CD14-positive monocyte (primary cell): ENCODE results near the gene BSND. TPM values are rescaled to one million over a fixed set of nuclear protein-coding genes. Genes with fewer than 3 reads are reported as not detected.

ENCODE experiments used
- DNase-seq, 3 donors: peaks; one replicate each; pipeline ENCODE4 v3.0.0-alpha.2; 2011 to 2022
- H2AFZ ChIP-seq: 2 replicates; pipeline ENCODE4 v1.6.0; 2012; ENCODE audit warnings: mild to moderate bottlenecking, low read depth, low read length, inconsistent platforms; ENCODE audit not compliant: insufficient read depth, poor library complexity, severe bottlenecking
- H3K27ac ChIP-seq, 2 donors: 1 replicate in 1 of 2; 2 replicates in 1 of 2; pipeline ENCODE4 v1.5.1; 2012 to 2013; ENCODE audit warnings: low read length in 2 of 2, control low read depth in 1 of 2, inconsistent platforms in 1 of 2, low read depth in 1 of 2, mild to moderate bottlenecking in 1 of 2
- H3K27me3 ChIP-seq, 2 donors: one replicate each; pipeline versions ENCODE4 v1.6.0 to v1.6.1; 2011 to 2013; ENCODE audit warnings: low read length in 2 of 2; ENCODE audit not compliant: control insufficient read depth in 2 of 2, insufficient read depth in 2 of 2
- H3K36me3 ChIP-seq, 2 donors: replicated peaks in 1 of 2; 1 replicate in 1 of 2; 2 replicates in 1 of 2; pipeline versions ENCODE4 v1.5.1 to v1.6.1; 2012 to 2013; ENCODE audit warnings: low read length in 2 of 2, control low read depth in 1 of 2, inconsistent platforms in 1 of 2, mild to moderate bottlenecking in 1 of 2; ENCODE audit not compliant: insufficient read depth in 2 of 2, control insufficient read depth in 1 of 2
- H3K4me1 ChIP-seq, 2 donors: 1 replicate in 1 of 2; 2 replicates in 1 of 2; pipeline versions ENCODE4 v1.5.1 to v1.6.1; 2012 to 2013; ENCODE audit warnings: low read length in 2 of 2, control low read depth in 1 of 2, inconsistent platforms in 1 of 2, mild to moderate bottlenecking in 1 of 2, moderate library complexity in 1 of 2; ENCODE audit not compliant: insufficient read depth in 2 of 2, control insufficient read depth in 1 of 2
- H3K4me2 ChIP-seq: replicated peaks from 2 replicates; pipeline ENCODE3; 2012; ENCODE audit warnings: low read length, moderate library complexity, mild to moderate bottlenecking; ENCODE audit not compliant: poor library complexity, severe bottlenecking; ENCODE audit errors: extremely low read depth
- H3K4me3 ChIP-seq, 3 experiments: fragments of 200-600 bp in 1 of 3; sonication (generic) in 1 of 3; replicated peaks in 1 of 3; 1 replicate in 2 of 3; 2 replicates in 1 of 3; pipeline ENCODE4 v1.5.1; 2011 to 2013; ENCODE audit warnings: low read length in 3 of 3, mild to moderate bottlenecking in 3 of 3, control low read depth in 2 of 3, low read depth in 2 of 3, inconsistent platforms in 1 of 3, moderate library complexity in 1 of 3
- H3K79me2 ChIP-seq: 2 replicates; pipeline ENCODE4 v1.6.0; 2012; ENCODE audit warnings: mild to moderate bottlenecking, control low read depth, inconsistent platforms, low read length, moderate library complexity; ENCODE audit not compliant: insufficient read depth
- H3K9ac ChIP-seq: 2 replicates; pipeline ENCODE4 v1.6.0; 2017; ENCODE audit warnings: low read length, mild to moderate bottlenecking; ENCODE audit not compliant: insufficient read depth, poor library complexity, severe bottlenecking
- H3K9me3 ChIP-seq, 2 donors: replicated peaks in 1 of 2; 1 replicate in 1 of 2; 2 replicates in 1 of 2; pipeline versions ENCODE4 v1.5.1 to v1.6.1; 2012 to 2013; ENCODE audit warnings: low read length in 2 of 2, control low read depth in 1 of 2; ENCODE audit not compliant: control insufficient read depth in 1 of 2, insufficient read depth in 1 of 2
- H4K20me1 ChIP-seq: 2 replicates; pipeline ENCODE4 v1.6.0; 2012; ENCODE audit warnings: mild to moderate bottlenecking, low read length, control low read depth, moderate library complexity; ENCODE audit not compliant: insufficient read depth
- H3K27ac Mint-ChIP-seq, 7 donors: one replicate each; pipeline ENCODE4 v1.8.0; 2020; ENCODE audit warnings: mild to moderate bottlenecking in 7 of 7, mixed read lengths in 7 of 7, moderate library complexity in 6 of 7, inconsistent platforms in 2 of 7
- H3K27me3 Mint-ChIP-seq, 3 donors: one replicate each; pipeline ENCODE4 v1.8.0; 2021 to 2022; ENCODE audit warnings: low read depth in 3 of 3, mild to moderate bottlenecking in 3 of 3, mixed read lengths in 3 of 3, moderate library complexity in 3 of 3, inconsistent platforms in 1 of 3
- H3K36me3 Mint-ChIP-seq, 2 donors: one replicate each; pipeline ENCODE4 v1.8.0; 2020; ENCODE audit warnings: mixed read lengths in 2 of 2, inconsistent platforms in 1 of 2, mild to moderate bottlenecking in 1 of 2
- H3K4me1 Mint-ChIP-seq: one replicate; pipeline ENCODE4 v1.8.0; 2020; ENCODE audit warnings: mild to moderate bottlenecking, mixed read lengths
- H3K4me3 Mint-ChIP-seq, 2 donors: one replicate each; pipeline ENCODE4 v1.8.0; 2020; ENCODE audit warnings: mild to moderate bottlenecking in 2 of 2, mixed read lengths in 2 of 2, moderate library complexity in 1 of 2
- H3K9me3 Mint-ChIP-seq, 7 donors: one replicate each; pipeline ENCODE4 v1.8.0; 2020 to 2022; ENCODE audit warnings: mixed read lengths in 7 of 7, mild to moderate bottlenecking in 6 of 7, moderate library complexity in 6 of 7, inconsistent platforms in 2 of 7
- WGBS: methylation state at CpG from one replicate; pipeline ENCODE4 v1.1.5; 2013; ENCODE audit warnings: missing lambda C conversion rate; ENCODE audit not compliant: insufficient coverage; 5-methylcytosine and 5-hydroxymethylcytosine counted together
- intact Hi-C, 2 donors: fragments of 100-400 bp; cut with micrococcal nuclease; formaldehyde crosslinking; loops; one replicate each; pipeline versions ENCODE4 v1.15.0 to v1.15.1; 2023
- polyA plus RNA-seq, 3 donors: library from polyadenylated mRNA; depleted of rRNA in 1 of 3; unstranded in 2 of 3; stranded (reverse) in 1 of 3; fragments of 300-500 nt in 2 of 3; fragments of >200 nt in 1 of 3; fragmentation: Illumina TruSeq in 2 of 3; gene quantifications; 1 replicate in 2 of 3; 2 replicates in 1 of 3; pipeline ENCODE4 v1.2.3, GENCODE V29; 2012 to 2021
- TF ChIP-seq, protein P1 (sequence below): fragments of 200-600 bp; IDR thresholded peaks from one replicate; pipeline ENCODE4 v1.8.0; 2022; ENCODE audit warnings: antibody characterized with exemption, mild to moderate bottlenecking

BSND gene
- polyA plus RNA-seq, 3 donors, result not detected

GRCh38 chr1:54950006-54950368 lies 48.7 kb upstream of the BSND start:
- H3K4me3 Mint-ChIP-seq, result no peak overlapping the region
- TF ChIP-seq, protein P1, sequence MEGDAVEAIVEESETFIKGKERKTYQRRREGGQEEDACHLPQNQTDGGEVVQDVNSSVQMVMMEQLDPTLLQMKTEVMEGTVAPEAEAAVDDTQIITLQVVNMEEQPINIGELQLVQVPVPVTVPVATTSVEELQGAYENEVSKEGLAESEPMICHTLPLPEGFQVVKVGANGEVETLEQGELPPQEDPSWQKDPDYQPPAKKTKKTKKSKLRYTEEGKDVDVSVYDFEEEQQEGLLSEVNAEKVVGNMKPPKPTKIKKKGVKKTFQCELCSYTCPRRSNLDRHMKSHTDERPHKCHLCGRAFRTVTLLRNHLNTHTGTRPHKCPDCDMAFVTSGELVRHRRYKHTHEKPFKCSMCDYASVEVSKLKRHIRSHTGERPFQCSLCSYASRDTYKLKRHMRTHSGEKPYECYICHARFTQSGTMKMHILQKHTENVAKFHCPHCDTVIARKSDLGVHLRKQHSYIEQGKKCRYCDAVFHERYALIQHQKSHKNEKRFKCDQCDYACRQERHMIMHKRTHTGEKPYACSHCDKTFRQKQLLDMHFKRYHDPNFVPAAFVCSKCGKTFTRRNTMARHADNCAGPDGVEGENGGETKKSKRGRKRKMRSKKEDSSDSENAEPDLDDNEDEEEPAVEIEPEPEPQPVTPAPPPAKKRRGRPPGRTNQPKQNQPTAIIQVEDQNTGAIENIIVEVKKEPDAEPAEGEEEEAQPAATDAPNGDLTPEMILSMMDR, result no peak
- peaks cover 0 to 2% of the 10 kb centered on the region in 2 donors for H3K36me3 Mint-ChIP-seq

DNA sequence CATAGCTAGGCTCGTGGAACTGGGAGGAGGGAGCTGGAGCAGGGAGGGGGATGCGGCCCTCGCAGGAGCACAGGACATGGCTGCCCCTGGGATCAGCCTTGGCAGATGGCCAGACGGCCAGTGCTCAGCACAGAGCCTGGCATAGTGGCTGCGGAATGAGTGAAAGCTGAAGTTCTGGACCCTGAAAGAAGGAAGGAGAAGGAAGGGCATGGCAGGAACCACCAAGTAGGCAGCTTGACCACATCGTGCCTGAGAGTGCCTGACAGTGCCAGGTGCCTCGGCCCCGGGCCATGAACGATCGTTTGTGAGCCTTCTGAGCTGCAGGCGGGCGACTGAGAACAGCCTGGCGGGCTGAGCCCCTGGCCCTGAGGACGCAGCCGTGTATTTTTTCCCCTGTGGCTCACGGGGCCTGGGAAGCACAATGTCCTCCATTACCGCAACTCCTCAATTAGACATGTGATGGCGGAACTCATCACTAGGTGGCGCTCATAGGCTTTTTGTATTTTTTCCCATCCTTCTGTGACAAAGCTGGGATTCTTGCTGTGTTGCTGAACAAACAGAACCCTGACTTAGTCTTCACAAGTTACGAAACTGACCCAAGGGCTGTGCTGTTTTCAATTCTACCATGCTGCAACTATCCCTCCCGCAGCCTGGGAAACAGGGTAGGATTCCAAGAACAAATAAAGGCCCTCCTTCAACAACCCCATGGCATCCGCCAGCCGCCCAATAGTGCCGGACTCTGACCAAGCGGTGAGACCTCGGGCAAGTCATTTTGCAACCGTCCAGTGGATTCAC lies 48.2 kb upstream of the BSND start:
- H3K27ac Mint-ChIP-seq, result peak overlapping the region; percentile 29 to 82 (median 57)
- no peaks in the 10 kb centered on the region for H3K27me3 Mint-ChIP-seq
- H3K4me1 Mint-ChIP-seq, result peaks cover 69% of the 10 kb centered on the region
- intact Hi-C loops, result no loop called here
- H3K36me3 Mint-ChIP-seq, result peaks cover 0 to 2% of the 10 kb centered on the region in 2 donors
- H3K4me1 ChIP-seq, result peaks cover 67 to 80% of the 10 kb centered on the region in 2 donors
- H3K9me3 ChIP-seq, result no peaks in the 10 kb centered on the region
- peak overlapping the region; percentile 23 for H3K4me2 ChIP-seq
- no peaks in the 10 kb centered on the region for H3K9me3 Mint-ChIP-seq
- H3K4me3 Mint-ChIP-seq, result peak overlapping the region in 1 of 2 donors; percentile 60
- WGBS, result 49% methylated on average over 22 of the region's 27 CpGs
- H3K79me2 ChIP-seq, result no peaks in the 10 kb centered on the region
- H4K20me1 ChIP-seq, result no peaks in the 10 kb centered on the region
- TF ChIP-seq, protein P1, result peak; percentile 74
- no peak overlapping the region for H3K9ac ChIP-seq
- peak overlapping the region in 1 of 3 experiments; percentile 35 for H3K4me3 ChIP-seq
- DNase-seq, result peak; percentile 69 to 82 (median 80)
- peak overlapping the region; percentile 93 for H2AFZ ChIP-seq
- H3K27ac ChIP-seq, result peak overlapping the region in 1 of 2 donors; percentile 58
- no peaks in the 10 kb centered on the region for H3K27me3 ChIP-seq
- H3K36me3 ChIP-seq, result no peaks in the 10 kb centered on the region

More at GRCh38 chr1:54950006-54950368, 48.7 kb upstream of the BSND start:
- Histone ChIP-seq H3K27ac (peak overlapping the region in 1 of 2 donors; percentile 58), H3K27me3 (no peaks in the 10 kb centered on the region), H3K79me2 (no peaks in the 10 kb centered on the region), H3K4me2 (no peak overlapping the region), H3K36me3 (no peaks in the 10 kb centered on the region), H2AFZ (peak overlapping the region; percentile 93), H3K9me3 (no peaks in the 10 kb centered on the region), H3K9ac (no peak overlapping the region), H4K20me1 (no peaks in the 10 kb centered on the region), H3K4me1 (peaks cover 69 to 82% of the 10 kb centered on the region in 2 donors), H3K4me3 (no peak overlapping the region)
- Mint-ChIP-seq H3K9me3 (no peaks in the 10 kb centered on the region), H3K27ac (peak overlapping the region in 5 of 7 donors; percentile 43 to 82 (median 78)), H3K27me3 (no peaks in the 10 kb centered on the region), H3K4me1 (peaks cover 70% of the 10 kb centered on the region)
- 91% methylated on average over 5 of the region's 6 CpGs for WGBS
- intact Hi-C loops, result no loop called here
- no peak for DNase-seq
